Measurements from ENCODE around the gene LCAT.
"Not testable (repeated sequence)": the region's sequence is repeated elsewhere in the genome, so short reads cannot be mapped to it uniquely, and the experiment has no call there.

LCAT gene

GRCh38 chr16:67917140-67917851, 26.6 kb downstream of the LCAT start:
- TF ChIP-seq CTCF (IDR thresholded peaks at IDR 0.05; ENCODE audit: insufficient read depth, low read depth, low read length, missing control alignments), result no peak
- DNase-seq (ENCODE audit: low read depth), result no peak
- no peak overlapping the region for H3K4me3 ChIP-seq (ENCODE audit: low read length)

- no peak for TF ChIP-seq CTCF (IDR thresholded peaks at IDR 0.05; ENCODE audit: insufficient read depth, low read depth, low read length, missing control alignments)
- no peak overlapping the region for H3K4me3 ChIP-seq (ENCODE audit: low read length)
- DNase-seq (ENCODE audit: low read depth), result no peak
These were observed 27.8 kb downstream of the LCAT start for GRCh38 chr16:67915831-67916723.

- DNase-seq (ENCODE audit: low read depth); H3K4me3 ChIP-seq (ENCODE audit: low read length): not testable (repeated sequence)
These were observed 28.5 kb downstream of the LCAT start for GRCh38 chr16:67915496-67915769.

GRCh38 chr16:67914758-67915495, 29.0 kb downstream of the LCAT start:
- TF ChIP-seq CTCF (IDR thresholded peaks at IDR 0.05; ENCODE audit: insufficient read depth, low read depth, low read length, missing control alignments), result no peak
- no peak for DNase-seq (ENCODE audit: low read depth)
- H3K4me3 ChIP-seq (ENCODE audit: low read length), result no peak overlapping the region

GRCh38 chr16:67910158-67910557, 33.8 kb downstream of the LCAT start:
- DNase-seq (ENCODE audit: low read depth), result peak; percentile 81
- H3K4me3 ChIP-seq (ENCODE audit: low read length), result no peak overlapping the region
- no peak for TF ChIP-seq CTCF (IDR thresholded peaks at IDR 0.05; ENCODE audit: insufficient read depth, low read depth, low read length, missing control alignments)

- no peak for TF ChIP-seq CTCF (IDR thresholded peaks at IDR 0.05; ENCODE audit: insufficient read depth, low read depth, low read length, missing control alignments)
- DNase-seq (ENCODE audit: low read depth), result no peak
- no peak overlapping the region for H3K4me3 ChIP-seq (ENCODE audit: low read length)
These were observed 34.7 kb downstream of the LCAT start for GRCh38 chr16:67909056-67909742.

Measured in epithelial cell of esophagus (primary cell).